ENCODE results near the gene MBP.
"Not testable (repeated sequence)": the region's sequence is repeated elsewhere in the genome, so short reads cannot be mapped to it uniquely, and the experiment has no call there.

MBP gene

DNA sequence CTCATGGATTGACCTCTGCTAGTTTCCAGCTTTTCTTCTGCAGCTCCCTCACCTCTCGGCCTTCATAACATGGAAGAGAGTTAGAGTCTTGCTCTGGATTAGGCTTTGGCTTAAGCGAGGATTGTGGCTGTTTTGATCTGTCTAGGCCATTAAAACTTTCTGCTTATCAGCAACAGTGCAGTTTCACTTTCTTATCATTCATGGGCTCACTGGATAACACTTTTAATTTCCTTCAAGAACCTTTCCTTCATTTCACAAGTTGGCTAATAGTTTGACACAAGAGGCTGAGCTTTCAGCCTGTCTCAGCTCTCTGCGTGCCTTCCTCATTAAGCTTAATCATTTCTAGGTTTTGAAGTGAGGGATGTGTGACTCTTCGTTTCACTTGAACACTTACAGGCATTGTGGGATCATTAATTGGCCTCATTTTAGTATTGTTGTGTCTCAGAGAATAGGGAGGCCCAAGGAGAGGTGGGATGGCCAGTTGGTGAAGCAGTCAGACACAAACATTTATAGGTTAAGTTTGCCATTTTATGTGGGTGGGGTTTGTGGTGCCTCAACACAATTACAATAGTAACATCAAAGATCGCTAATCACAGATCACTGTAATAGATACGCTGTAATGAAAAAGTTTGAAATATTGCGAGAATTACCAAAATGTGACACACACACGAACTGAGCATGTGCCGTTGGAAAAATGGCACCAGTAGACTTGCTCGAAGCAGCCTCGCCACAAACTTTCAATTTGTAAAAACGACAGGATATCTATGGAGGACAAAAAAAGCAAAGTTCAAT, 180.9 kb downstream of the MBP start:
- peaks cover 63% of the 10 kb centered on the region for H3K36me3 ChIP-seq

GRCh38 chr18:76948345-76948744, 184.2 kb downstream of the MBP start:
- Histone ChIP-seq H3K27me3 (no peaks in the 10 kb centered on the region), H3K4me1 (ENCODE audit: control insufficient read depth in 1 of 2, insufficient read depth in 1 of 2, low read depth in 1 of 2, low read length in 1 of 2) (peaks cover 3 to 4% of the 10 kb centered on the region in 2 experiments), H3K9me3 (no peaks in the 10 kb centered on the region), H3K4me3 (ENCODE audit: low read depth in 1 of 2, low read length in 1 of 2) (no peak overlapping the region), H3K27ac (no peak overlapping the region), H3K36me3 (peaks cover 44% of the 10 kb centered on the region)
- TF ChIP-seq, protein P1, sequence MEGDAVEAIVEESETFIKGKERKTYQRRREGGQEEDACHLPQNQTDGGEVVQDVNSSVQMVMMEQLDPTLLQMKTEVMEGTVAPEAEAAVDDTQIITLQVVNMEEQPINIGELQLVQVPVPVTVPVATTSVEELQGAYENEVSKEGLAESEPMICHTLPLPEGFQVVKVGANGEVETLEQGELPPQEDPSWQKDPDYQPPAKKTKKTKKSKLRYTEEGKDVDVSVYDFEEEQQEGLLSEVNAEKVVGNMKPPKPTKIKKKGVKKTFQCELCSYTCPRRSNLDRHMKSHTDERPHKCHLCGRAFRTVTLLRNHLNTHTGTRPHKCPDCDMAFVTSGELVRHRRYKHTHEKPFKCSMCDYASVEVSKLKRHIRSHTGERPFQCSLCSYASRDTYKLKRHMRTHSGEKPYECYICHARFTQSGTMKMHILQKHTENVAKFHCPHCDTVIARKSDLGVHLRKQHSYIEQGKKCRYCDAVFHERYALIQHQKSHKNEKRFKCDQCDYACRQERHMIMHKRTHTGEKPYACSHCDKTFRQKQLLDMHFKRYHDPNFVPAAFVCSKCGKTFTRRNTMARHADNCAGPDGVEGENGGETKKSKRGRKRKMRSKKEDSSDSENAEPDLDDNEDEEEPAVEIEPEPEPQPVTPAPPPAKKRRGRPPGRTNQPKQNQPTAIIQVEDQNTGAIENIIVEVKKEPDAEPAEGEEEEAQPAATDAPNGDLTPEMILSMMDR (IDR thresholded peaks at IDR 0.05), result no peak

More for the DNA sequence above, 180.9 kb downstream of the MBP start:
- TF ChIP-seq, protein P1 (IDR thresholded peaks at IDR 0.05), result no peak
- Histone ChIP-seq H3K27me3 (no peaks in the 10 kb centered on the region), H3K27ac (no peak overlapping the region), H3K9me3 (no peaks in the 10 kb centered on the region), H3K4me3 (ENCODE audit: low read depth in 1 of 2, low read length in 1 of 2) (no peak overlapping the region), H3K4me1 (ENCODE audit: control insufficient read depth in 1 of 2, insufficient read depth in 1 of 2, low read depth in 1 of 2, low read length in 1 of 2) (no peaks in the 10 kb centered on the region)

DNA sequence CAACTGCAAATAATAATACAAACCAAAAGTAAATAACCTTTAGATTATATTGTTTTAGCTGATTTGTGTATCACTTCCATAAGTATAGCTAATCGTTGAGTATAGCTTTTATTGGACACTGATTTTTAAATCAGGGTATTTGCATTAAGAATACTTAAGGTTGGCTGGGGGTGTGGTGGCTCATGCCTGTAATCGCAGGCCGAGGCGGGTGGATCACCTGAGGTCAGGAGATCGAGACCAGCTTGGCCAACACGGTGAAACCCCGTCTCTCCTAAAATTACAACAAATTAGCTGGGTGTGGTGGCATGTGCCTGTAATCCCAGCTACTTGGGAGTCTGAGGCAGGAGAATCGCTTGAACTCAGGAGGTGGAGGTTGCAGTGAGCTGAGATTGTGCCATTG, 188.2 kb downstream of the MBP start:
- not testable (repeated sequence) for H3K4me3 ChIP-seq (ENCODE audit: low read depth in 1 of 2, low read length in 1 of 2); H3K4me1 ChIP-seq (ENCODE audit: control insufficient read depth in 1 of 2, insufficient read depth in 1 of 2, low read depth in 1 of 2, low read length in 1 of 2); H3K27ac ChIP-seq; H3K27me3 ChIP-seq; H3K9me3 ChIP-seq
- H3K36me3 ChIP-seq, result peaks cover 27% of the 10 kb centered on the region

DNA sequence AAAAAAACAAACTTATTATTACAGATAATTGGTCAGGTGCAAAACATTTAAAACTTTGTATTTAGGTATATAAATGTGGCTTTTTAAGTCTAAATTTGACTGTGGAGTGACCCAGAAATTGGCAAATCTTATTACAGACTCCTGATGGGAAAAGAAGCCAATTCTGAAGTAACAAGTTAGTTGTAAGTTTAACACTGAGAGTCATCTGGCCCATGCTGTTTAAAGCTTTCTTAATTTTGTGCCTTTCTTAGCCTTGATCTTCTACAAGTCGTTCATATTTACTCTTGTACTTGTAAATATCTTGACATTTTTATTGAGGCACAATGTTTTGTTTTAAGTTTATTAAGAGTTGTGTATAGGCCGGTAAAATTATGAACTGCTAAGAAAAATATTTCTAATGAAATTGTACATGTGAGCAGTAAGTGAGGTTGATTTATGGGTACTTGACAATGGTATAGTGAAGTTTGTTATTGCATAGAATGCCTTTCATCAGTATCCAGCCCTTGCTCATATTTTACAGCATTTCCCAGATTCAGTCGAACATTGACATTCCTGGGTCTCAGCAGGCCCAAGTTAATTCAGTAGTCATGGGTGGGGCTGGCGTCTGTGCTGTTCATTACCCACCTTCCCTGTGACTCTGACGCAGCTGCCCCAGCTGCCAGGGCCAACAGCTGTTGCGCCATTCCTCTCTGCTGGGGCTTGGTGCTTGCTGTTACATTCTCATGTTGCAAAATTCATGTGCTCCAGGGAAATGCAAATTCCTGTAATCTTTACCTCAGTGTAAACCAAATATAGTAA, 188.8 kb downstream of the MBP start:
- peaks cover 3 to 4% of the 10 kb centered on the region in 2 experiments for H3K4me1 ChIP-seq (ENCODE audit: control insufficient read depth in 1 of 2, insufficient read depth in 1 of 2, low read depth in 1 of 2, low read length in 1 of 2)
- TF ChIP-seq, protein P1 (IDR thresholded peaks at IDR 0.05), result no peak
- no peaks in the 10 kb centered on the region for H3K27me3 ChIP-seq
- H3K4me3 ChIP-seq (ENCODE audit: low read depth in 1 of 2, low read length in 1 of 2), result no peak overlapping the region
- H3K9me3 ChIP-seq, result no peaks in the 10 kb centered on the region
- H3K27ac ChIP-seq, result no peak overlapping the region
- H3K36me3 ChIP-seq, result peaks cover 28% of the 10 kb centered on the region

- Histone ChIP-seq H3K36me3 (peaks cover 34% of the 10 kb centered on the region), H3K27ac (no peak overlapping the region), H3K27me3 (no peaks in the 10 kb centered on the region), H3K9me3 (no peaks in the 10 kb centered on the region), H3K4me3 (ENCODE audit: low read depth in 1 of 2, low read length in 1 of 2) (no peak overlapping the region), H3K4me1 (ENCODE audit: control insufficient read depth in 1 of 2, insufficient read depth in 1 of 2, low read depth in 1 of 2, low read length in 1 of 2) (peaks cover 3 to 4% of the 10 kb centered on the region in 2 experiments)
- TF ChIP-seq, protein P1 (IDR thresholded peaks at IDR 0.05), result no peak
These were observed 191.3 kb downstream of the MBP start for GRCh38 chr18:76941284-76941683.

DNA sequence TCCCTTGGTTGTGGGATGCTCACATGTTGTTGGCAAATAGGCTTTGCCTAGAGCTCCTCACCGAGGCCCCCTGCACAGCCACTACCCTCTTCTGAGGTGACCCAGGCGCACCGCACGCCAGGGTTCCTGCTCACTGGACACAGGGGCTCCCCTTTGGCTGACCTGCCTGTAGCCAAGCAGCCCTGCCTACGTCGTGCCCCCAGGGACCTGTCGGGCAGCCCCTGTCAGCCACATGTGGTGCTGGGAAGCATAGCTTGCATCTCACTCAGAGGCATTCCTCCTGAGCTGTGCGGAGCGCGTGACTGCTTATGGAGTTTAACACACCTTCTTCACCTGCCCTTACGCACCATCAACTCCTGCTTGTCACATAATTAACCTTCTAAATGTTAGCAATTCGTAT, 194.0 kb downstream of the MBP start:
- no peaks in the 10 kb centered on the region for H3K27me3 ChIP-seq
- TF ChIP-seq, protein P1 (IDR thresholded peaks at IDR 0.05), result no peak
- no peaks in the 10 kb centered on the region for H3K4me1 ChIP-seq (ENCODE audit: control insufficient read depth in 1 of 2, insufficient read depth in 1 of 2, low read depth in 1 of 2, low read length in 1 of 2)
- no peak overlapping the region for H3K4me3 ChIP-seq (ENCODE audit: low read depth in 1 of 2, low read length in 1 of 2)
- H3K36me3 ChIP-seq, result peaks cover 43% of the 10 kb centered on the region
- H3K27ac ChIP-seq, result no peak overlapping the region
- H3K9me3 ChIP-seq, result no peaks in the 10 kb centered on the region

All from neutrophil (primary cell).